Left renal pelvis (tissue), 4 donors: Measurements from ENCODE around the gene TNNT3. TPM values are rescaled to one million over a fixed set of nuclear protein-coding genes. Genes with fewer than 3 reads are reported as not detected.

ENCODE experiments used
- DNase-seq, 4 donors: peaks; one replicate each; pipeline ENCODE4 v3.0.0-alpha.2; 2013; ENCODE audit warnings: low read depth in 4 of 4, low spot score in 3 of 4
- polyA plus RNA-seq, 4 donors: library from polyadenylated mRNA; unstranded; fragments of 120-200 nt; gene quantifications; one replicate each; pipeline ENCODE4 v1.2.1, GENCODE V29; 2013; ENCODE audit not compliant: insufficient read length in 4 of 4

The TNNT3 gene
- polyA plus RNA-seq, 4 donors, result 5.6 to 16.9 (median 11.3) TPM

- DNase-seq, result no peak
Observed at GRCh38 chr11:1893581-1894359, 25.7 kb upstream of the TNNT3 start.

- no peak for DNase-seq
Observed at GRCh38 chr11:1894759-1895158, 24.7 kb upstream of the TNNT3 start.

GRCh38 chr11:1896468-1896867 is 23.0 kb upstream of the TNNT3 start:
- DNase-seq, result no peak

GRCh38 chr11:1896923-1897322 is 22.6 kb upstream of the TNNT3 start:
- DNase-seq, result no peak

GRCh38 chr11:1899090-1899489 is 20.4 kb upstream of the TNNT3 start:
- DNase-seq, result no peak

- DNase-seq, result no peak
Observed at GRCh38 chr11:1899686-1900085, 19.8 kb upstream of the TNNT3 start.

- DNase-seq, result no peak
Observed at GRCh38 chr11:1906181-1906580, 13.3 kb upstream of the TNNT3 start.

GRCh38 chr11:1906611-1907423 is 12.7 kb upstream of the TNNT3 start:
- DNase-seq, result no peak

GRCh38 chr11:1908618-1909017 is 10.9 kb upstream of the TNNT3 start:
- no peak for DNase-seq

GRCh38 chr11:1909524-1909923 is 10.0 kb upstream of the TNNT3 start:
- DNase-seq, result no peak

- DNase-seq, result no peak
Observed at GRCh38 chr11:1912289-1912878, 7.1 kb upstream of the TNNT3 start.

GRCh38 chr11:1913271-1914060 is 6.0 kb upstream of the TNNT3 start:
- DNase-seq, result no peak

- DNase-seq, result no peak
Observed at GRCh38 chr11:1915795-1916131, 3.7 kb upstream of the TNNT3 start.

GRCh38 chr11:1916132-1916985 is 3.1 kb upstream of the TNNT3 start:
- no peak for DNase-seq

GRCh38 chr11:1916986-1917522 is 2.4 kb upstream of the TNNT3 start:
- DNase-seq, result no peak

GRCh38 chr11:1917523-1918435 is 1.7 kb upstream of the TNNT3 start:
- no peak for DNase-seq

- DNase-seq, result no peak
Observed at GRCh38 chr11:1918436-1919315, 827 bp upstream of the TNNT3 start.
